22Rv1 (cell line): ENCODE results near the gene CMTM7.

Experiments used
- CTCF ChIP-seq: fragments of 450-650 bp; IDR thresholded peaks from 2 replicates; pipeline ENCODE4 v1.5.1; 2017; ENCODE audit warnings: mild to moderate bottlenecking
- ZFX ChIP-seq: fragments of 450-650 bp; IDR thresholded peaks from 2 replicates; pipeline ENCODE4 v1.6.1; 2017; ENCODE audit warnings: antibody characterized with exemption, borderline replicate concordance

DNA sequence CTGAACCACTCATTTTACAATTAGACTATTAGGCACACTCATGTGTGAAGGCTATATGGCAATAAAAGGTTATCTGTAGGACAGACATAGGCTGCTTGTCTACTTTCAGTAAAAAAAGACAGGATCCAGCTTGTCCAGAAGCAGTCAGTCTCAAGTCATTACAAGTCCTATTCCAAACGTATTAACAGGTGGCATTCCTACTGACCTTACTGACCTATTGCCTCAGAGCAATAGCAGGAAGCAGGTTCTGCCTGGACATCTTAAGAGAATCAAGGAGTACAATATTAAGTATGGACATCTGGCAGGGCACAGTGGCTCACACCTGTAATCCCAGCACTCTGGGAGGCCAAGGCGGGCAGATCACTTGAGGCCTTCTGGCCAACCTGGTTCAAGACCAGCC lies 104.0 kb downstream of the CMTM7 start:
- TF ChIP-seq CTCF (no peak), ZFX (no peak)
